Measurements from ENCODE around the gene NTN1.
A peak's percentile ranks its signal among the peaks of the same experiment; 100 is the strongest.

Gene NTN1

DNA sequence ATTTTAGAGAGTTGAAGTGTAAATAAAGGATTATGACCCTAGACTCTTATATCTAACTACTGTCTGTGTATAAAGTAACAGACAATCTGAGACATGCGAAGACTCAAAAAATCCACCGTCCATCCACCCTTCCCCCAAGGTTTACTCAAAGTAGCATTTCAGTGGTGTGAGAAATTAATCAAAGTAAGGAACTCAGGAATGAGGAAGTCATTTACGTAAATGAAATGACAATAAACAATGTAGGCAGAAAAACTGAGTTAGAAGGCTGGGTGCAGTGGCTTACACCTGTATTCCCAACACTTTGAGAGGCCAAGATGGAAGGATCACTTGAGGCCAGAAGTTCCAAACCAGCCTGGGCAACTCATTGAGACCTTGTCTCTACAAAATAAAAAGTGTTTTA is 19.8 kb upstream of the NTN1 start:
- no peaks in the 10 kb centered on the region for H3K36me3 Mint-ChIP-seq (ENCODE audit: low read depth)
- H3K9me3 Mint-ChIP-seq: no peaks in the 10 kb centered on the region
- peaks cover 69% of the 10 kb centered on the region for H3K27me3 Mint-ChIP-seq
- intact Hi-C loops (cut with micrococcal nuclease): no loop called here
- H3K4me1 Mint-ChIP-seq (ENCODE audit: low read depth): peaks cover 26% of the 10 kb centered on the region
- H3K4me3 Mint-ChIP-seq: no peak overlapping the region
- H3K27ac Mint-ChIP-seq: no peak overlapping the region

- peak overlapping the region; percentile 50 for H3K4me3 Mint-ChIP-seq
- no peaks in the 10 kb centered on the region for H3K36me3 Mint-ChIP-seq (ENCODE audit: low read depth)
- H3K27me3 Mint-ChIP-seq: peaks cover 76% of the 10 kb centered on the region
- H3K27ac Mint-ChIP-seq: no peak overlapping the region
- intact Hi-C loops (cut with micrococcal nuclease): no loop called here
- no peaks in the 10 kb centered on the region for H3K9me3 Mint-ChIP-seq
- H3K4me1 Mint-ChIP-seq (ENCODE audit: low read depth): peaks cover 26% of the 10 kb centered on the region
Observed at GRCh38 chr17:9002227-9002605, 19.1 kb upstream of the NTN1 start.

- Mint-ChIP-seq H3K27me3 (peaks cover 80% of the 10 kb centered on the region), H3K27ac (no peak overlapping the region), H3K4me1 (ENCODE audit: low read depth) (peaks cover 26% of the 10 kb centered on the region), H3K9me3 (no peaks in the 10 kb centered on the region), H3K4me3 (peak overlapping the region; percentile 50), H3K36me3 (ENCODE audit: low read depth) (no peaks in the 10 kb centered on the region)
- intact Hi-C loops (cut with micrococcal nuclease): no loop called here
Observed at GRCh38 chr17:9002606-9003354, 18.5 kb upstream of the NTN1 start.

GRCh38 chr17:9003355-9004131 is 17.8 kb upstream of the NTN1 start:
- no peaks in the 10 kb centered on the region for H3K9me3 Mint-ChIP-seq
- H3K27me3 Mint-ChIP-seq: peaks cover 84% of the 10 kb centered on the region
- intact Hi-C loops (cut with micrococcal nuclease): no loop called here
- H3K27ac Mint-ChIP-seq: no peak overlapping the region
- H3K4me1 Mint-ChIP-seq (ENCODE audit: low read depth): peaks cover 26% of the 10 kb centered on the region
- H3K36me3 Mint-ChIP-seq (ENCODE audit: low read depth): no peaks in the 10 kb centered on the region
- peak overlapping the region; percentile 64 for H3K4me3 Mint-ChIP-seq

DNA sequence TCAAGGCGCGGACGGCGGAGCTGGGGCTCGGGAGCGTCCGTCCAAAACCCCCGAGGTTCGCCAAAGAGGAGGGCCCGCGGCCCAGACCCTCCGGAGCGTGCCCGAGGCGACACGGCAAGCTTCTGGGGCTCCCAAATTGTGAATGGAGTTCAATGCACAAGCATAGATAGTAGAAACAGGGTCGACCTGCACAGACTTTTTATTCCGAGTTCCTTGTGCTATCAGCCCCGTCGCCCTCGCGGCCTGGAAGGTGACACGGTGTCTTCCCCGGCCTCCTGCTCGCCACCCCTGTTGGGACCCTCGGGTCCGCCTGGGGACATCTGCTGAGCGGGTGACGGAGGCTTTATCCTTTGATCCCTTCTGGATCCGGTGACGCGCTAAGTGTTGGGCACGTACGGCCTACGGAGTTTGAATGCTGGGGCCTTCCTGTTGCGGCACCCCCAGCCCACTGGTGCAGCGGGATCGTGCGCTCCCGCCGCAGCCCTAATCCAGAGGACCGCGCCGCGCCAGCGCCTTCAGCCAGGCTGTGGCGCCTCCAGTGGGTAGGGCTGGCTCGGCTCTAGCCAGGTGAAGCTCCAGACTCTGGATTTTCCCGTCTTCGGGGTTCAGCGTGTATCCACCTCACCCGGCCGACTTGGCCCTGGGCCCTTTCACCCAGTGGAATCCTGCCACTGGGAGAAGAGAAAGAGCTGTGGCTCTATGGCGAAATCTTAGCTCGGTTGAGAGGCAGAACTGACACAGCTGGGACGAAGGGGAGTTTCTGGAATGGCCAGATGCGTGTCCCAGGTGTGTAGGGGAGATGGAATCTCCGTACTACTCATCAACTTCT is 17.0 kb upstream of the NTN1 start:
- H3K27ac Mint-ChIP-seq: no peak overlapping the region
- peaks cover 26% of the 10 kb centered on the region for H3K4me1 Mint-ChIP-seq (ENCODE audit: low read depth)
- H3K4me3 Mint-ChIP-seq: peak overlapping the region; percentile 64
- intact Hi-C loops (cut with micrococcal nuclease): no loop called here
- no peaks in the 10 kb centered on the region for H3K9me3 Mint-ChIP-seq
- H3K36me3 Mint-ChIP-seq (ENCODE audit: low read depth): no peaks in the 10 kb centered on the region
- peaks cover 86% of the 10 kb centered on the region for H3K27me3 Mint-ChIP-seq

DNA sequence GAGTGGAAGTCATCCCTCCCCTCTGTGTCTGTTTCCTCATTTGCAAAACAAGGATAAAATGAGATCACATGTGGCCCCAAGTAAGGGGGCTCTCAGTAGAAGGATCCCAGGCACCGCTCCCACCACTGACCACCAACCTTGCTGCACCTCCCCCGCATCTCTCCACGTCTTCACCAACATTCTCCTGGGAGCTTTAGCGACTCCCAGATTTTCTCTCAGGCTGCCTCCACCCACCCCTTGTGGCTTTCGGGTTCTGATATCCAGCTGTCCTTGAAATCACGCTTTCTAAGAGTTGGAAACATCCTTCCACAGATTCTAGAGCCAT is 16.4 kb upstream of the NTN1 start:
- Mint-ChIP-seq H3K27me3 (peaks cover 87% of the 10 kb centered on the region), H3K36me3 (ENCODE audit: low read depth) (no peaks in the 10 kb centered on the region), H3K27ac (no peak overlapping the region), H3K9me3 (no peaks in the 10 kb centered on the region), H3K4me3 (no peak overlapping the region), H3K4me1 (ENCODE audit: low read depth) (peaks cover 26% of the 10 kb centered on the region)
- intact Hi-C loops (cut with micrococcal nuclease): no loop called here

- H3K4me3 Mint-ChIP-seq: no peak overlapping the region
- H3K4me1 Mint-ChIP-seq (ENCODE audit: low read depth): peaks cover 25% of the 10 kb centered on the region
- intact Hi-C loops (cut with micrococcal nuclease): no loop called here
- H3K27ac Mint-ChIP-seq: no peak overlapping the region
- no peaks in the 10 kb centered on the region for H3K9me3 Mint-ChIP-seq
- peaks cover 88% of the 10 kb centered on the region for H3K27me3 Mint-ChIP-seq
- no peaks in the 10 kb centered on the region for H3K36me3 Mint-ChIP-seq (ENCODE audit: low read depth)
Observed at GRCh38 chr17:9006175-9006767, 15.0 kb upstream of the NTN1 start.

DNA sequence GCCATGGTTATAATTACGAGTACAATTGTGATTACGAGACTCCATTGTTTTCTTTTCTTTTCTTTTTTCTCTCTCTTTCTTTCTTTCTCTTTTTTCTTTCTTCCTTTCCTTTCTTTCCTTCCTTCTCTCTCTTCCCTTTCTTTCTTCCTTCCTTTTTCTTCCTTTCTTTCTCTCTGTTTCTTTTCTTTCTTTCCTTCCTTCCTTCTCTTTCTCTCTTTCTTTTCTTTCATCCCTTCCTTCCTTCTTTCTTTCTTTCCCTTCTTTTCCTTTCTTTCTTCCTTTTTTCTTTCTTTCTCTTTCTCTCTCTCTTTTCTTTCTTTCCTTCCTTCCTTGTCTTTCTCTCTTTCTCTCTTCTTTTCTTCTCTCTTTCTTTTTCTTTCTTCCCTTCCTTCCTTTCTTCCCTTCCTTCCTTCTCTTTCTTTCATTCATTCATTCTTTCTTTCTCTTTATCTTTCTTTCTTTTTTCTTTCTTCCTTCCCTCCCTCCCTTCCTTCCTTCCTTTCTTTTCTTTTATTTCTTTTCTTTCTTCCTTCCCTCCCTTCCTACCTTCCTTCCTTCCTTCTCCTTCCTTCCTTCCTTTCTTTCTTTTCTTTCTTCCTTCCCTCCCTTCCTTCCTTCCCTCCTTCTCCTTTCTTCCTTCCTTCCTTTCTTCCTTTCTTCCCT is 14.1 kb upstream of the NTN1 start:
- no peak overlapping the region for H3K27ac Mint-ChIP-seq
- no peaks in the 10 kb centered on the region for H3K9me3 Mint-ChIP-seq
- H3K4me1 Mint-ChIP-seq (ENCODE audit: low read depth): peaks cover 19% of the 10 kb centered on the region
- H3K36me3 Mint-ChIP-seq (ENCODE audit: low read depth): no peaks in the 10 kb centered on the region
- H3K4me3 Mint-ChIP-seq: no peak overlapping the region
- intact Hi-C loops (cut with micrococcal nuclease): no loop called here
- H3K27me3 Mint-ChIP-seq: peaks cover 84% of the 10 kb centered on the region

GRCh38 chr17:9009096-9009495 is 12.2 kb upstream of the NTN1 start:
- Mint-ChIP-seq H3K36me3 (ENCODE audit: low read depth) (no peaks in the 10 kb centered on the region), H3K27me3 (peaks cover 82% of the 10 kb centered on the region), H3K4me1 (ENCODE audit: low read depth) (peaks cover 7% of the 10 kb centered on the region), H3K27ac (no peak overlapping the region), H3K4me3 (no peak overlapping the region), H3K9me3 (no peaks in the 10 kb centered on the region)
- intact Hi-C loops (cut with micrococcal nuclease): no loop called here

GRCh38 chr17:9009737-9010136 is 11.6 kb upstream of the NTN1 start:
- Mint-ChIP-seq H3K9me3 (no peaks in the 10 kb centered on the region), H3K4me3 (no peak overlapping the region), H3K36me3 (ENCODE audit: low read depth) (no peaks in the 10 kb centered on the region), H3K27me3 (peaks cover 80% of the 10 kb centered on the region), H3K27ac (no peak overlapping the region), H3K4me1 (ENCODE audit: low read depth) (peaks cover 1% of the 10 kb centered on the region)
- intact Hi-C loops (cut with micrococcal nuclease): no loop called here

- H3K27ac Mint-ChIP-seq: no peak overlapping the region
- intact Hi-C loops (cut with micrococcal nuclease): no loop called here
- H3K4me3 Mint-ChIP-seq: no peak overlapping the region
- no peaks in the 10 kb centered on the region for H3K36me3 Mint-ChIP-seq (ENCODE audit: low read depth)
- no peaks in the 10 kb centered on the region for H3K9me3 Mint-ChIP-seq
- H3K4me1 Mint-ChIP-seq (ENCODE audit: low read depth): no peaks in the 10 kb centered on the region
- peaks cover 71% of the 10 kb centered on the region for H3K27me3 Mint-ChIP-seq
Observed at GRCh38 chr17:9011001-9011400, 10.3 kb upstream of the NTN1 start.

- no peaks in the 10 kb centered on the region for H3K9me3 Mint-ChIP-seq
- no peak overlapping the region for H3K4me3 Mint-ChIP-seq
- intact Hi-C loops (cut with micrococcal nuclease): no loop called here
- H3K4me1 Mint-ChIP-seq (ENCODE audit: low read depth): peaks cover 10% of the 10 kb centered on the region
- H3K27me3 Mint-ChIP-seq: peaks cover 47% of the 10 kb centered on the region
- H3K27ac Mint-ChIP-seq: no peak overlapping the region
- H3K36me3 Mint-ChIP-seq (ENCODE audit: low read depth): no peaks in the 10 kb centered on the region
Observed at GRCh38 chr17:9016941-9017552, 4.3 kb upstream of the NTN1 start.

GRCh38 chr17:9018726-9019125 is 2.6 kb upstream of the NTN1 start:
- intact Hi-C loops (cut with micrococcal nuclease): no loop called here
- no peak overlapping the region for H3K4me3 Mint-ChIP-seq
- no peaks in the 10 kb centered on the region for H3K9me3 Mint-ChIP-seq
- H3K36me3 Mint-ChIP-seq (ENCODE audit: low read depth): no peaks in the 10 kb centered on the region
- H3K27me3 Mint-ChIP-seq: peaks cover 47% of the 10 kb centered on the region
- peaks cover 18% of the 10 kb centered on the region for H3K4me1 Mint-ChIP-seq (ENCODE audit: low read depth)
- no peak overlapping the region for H3K27ac Mint-ChIP-seq

Data from dendritic cell treated with granulocyte-macrophage colony-stimulating factor and Interleukin-4, amounts not matched to agents 40 ng/mL and 50 ng/mL, for 4 days (primary cell).